ENCODE data around the gene BDH1.

- TF ChIP-seq CTCF (IDR thresholded peaks at IDR 0.05; ENCODE audit: insufficient read depth, low read length, poor library complexity, severe bottlenecking) = no peak
- no peak for TF ChIP-seq EZH2phosphoT487 (conservative IDR thresholded peaks at IDR 0.05; ENCODE audit: low read length)
Measured at GRCh38 chr3:197559651-197560050, 3.9 kb upstream of the BDH1 start.

Measured in SU-DHL-6 (cell line).